Duodenal mucosa (tissue), 2 donors: ENCODE results near the gene TEX26.

ENCODE experiments used
- H3K27ac ChIP-seq: one replicate; pipeline ENCODE4 v1.7.0; 2013; ENCODE audit warnings: low read depth, low read length
- H3K27me3 ChIP-seq, 2 donors: one replicate each; pipeline ENCODE4 v1.7.0; 2013; ENCODE audit warnings: low read length in 2 of 2, control low read depth in 1 of 2; ENCODE audit not compliant: insufficient read depth in 2 of 2, control insufficient read depth in 1 of 2
- H3K36me3 ChIP-seq, 2 donors: one replicate each; pipeline ENCODE4 v1.7.0; 2013; ENCODE audit warnings: low read length in 2 of 2, control low read depth in 1 of 2; ENCODE audit not compliant: insufficient read depth in 2 of 2, control insufficient read depth in 1 of 2
- H3K4me1 ChIP-seq, 2 donors: one replicate each; pipeline ENCODE4 v1.7.0; 2013; ENCODE audit warnings: low read length in 2 of 2, control low read depth in 1 of 2; ENCODE audit not compliant: insufficient read depth in 2 of 2, control insufficient read depth in 1 of 2
- H3K4me3 ChIP-seq, 2 donors: one replicate each; pipeline ENCODE4 v1.7.0; 2013; ENCODE audit warnings: low read length in 2 of 2, low read depth in 1 of 2
- H3K9ac ChIP-seq, 2 donors: one replicate each; pipeline ENCODE4 v1.7.0; 2013; ENCODE audit warnings: low read length in 2 of 2, low read depth in 1 of 2
- H3K9me3 ChIP-seq, 2 donors: one replicate each; pipeline ENCODE4 v1.7.0; 2013; ENCODE audit warnings: low read length in 2 of 2, control low read depth in 1 of 2; ENCODE audit not compliant: control insufficient read depth in 1 of 2

The TEX26 gene

DNA sequence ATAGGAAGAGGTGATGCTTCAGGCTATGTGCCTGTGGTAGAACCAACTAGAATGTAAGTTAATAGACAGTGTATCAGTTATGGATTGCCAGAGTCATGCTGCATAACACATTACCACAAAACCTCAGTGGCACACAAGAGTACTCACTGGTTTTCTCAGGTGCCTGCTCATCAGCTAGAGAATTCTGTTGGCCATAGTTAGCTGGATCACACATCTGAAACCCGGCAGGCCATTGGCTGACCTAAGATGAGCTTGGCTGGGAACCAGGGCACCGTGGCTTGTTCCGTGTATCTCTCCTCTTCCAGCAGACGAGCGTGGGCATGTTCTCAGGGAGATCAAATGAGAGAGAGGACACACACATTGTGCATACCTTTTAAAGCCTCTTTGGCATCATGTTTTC is 76.7 kb downstream of the TEX26 start:
- H3K36me3 ChIP-seq = no peaks in the 10 kb centered on the region
- H3K9me3 ChIP-seq = no peaks in the 10 kb centered on the region
- H3K9ac ChIP-seq = no peak overlapping the region
- H3K4me3 ChIP-seq = no peak overlapping the region
- no peak overlapping the region for H3K27ac ChIP-seq
- H3K4me1 ChIP-seq = no peaks in the 10 kb centered on the region
- no peaks in the 10 kb centered on the region for H3K27me3 ChIP-seq

DNA sequence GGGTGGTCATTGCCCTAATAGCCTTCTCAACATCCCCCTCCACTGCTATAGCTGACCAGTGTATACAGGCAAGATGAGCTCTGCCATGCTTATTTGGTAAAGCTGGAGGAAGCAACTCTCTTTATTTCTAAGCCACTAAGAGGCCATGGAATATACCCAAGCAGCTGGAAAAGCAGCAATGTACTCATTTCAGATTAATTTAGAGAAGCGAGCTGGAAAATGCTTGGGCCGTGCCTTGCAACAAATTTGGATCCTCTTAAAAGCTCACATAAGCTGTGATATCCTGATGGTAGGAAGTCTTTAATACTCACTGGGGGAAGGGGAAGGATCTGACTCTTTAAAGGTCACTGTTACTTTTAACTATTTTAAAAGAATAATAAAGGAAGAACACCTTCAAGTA is 77.8 kb downstream of the TEX26 start:
- Histone ChIP-seq H3K27ac (no peak overlapping the region), H3K9ac (no peak overlapping the region)

DNA sequence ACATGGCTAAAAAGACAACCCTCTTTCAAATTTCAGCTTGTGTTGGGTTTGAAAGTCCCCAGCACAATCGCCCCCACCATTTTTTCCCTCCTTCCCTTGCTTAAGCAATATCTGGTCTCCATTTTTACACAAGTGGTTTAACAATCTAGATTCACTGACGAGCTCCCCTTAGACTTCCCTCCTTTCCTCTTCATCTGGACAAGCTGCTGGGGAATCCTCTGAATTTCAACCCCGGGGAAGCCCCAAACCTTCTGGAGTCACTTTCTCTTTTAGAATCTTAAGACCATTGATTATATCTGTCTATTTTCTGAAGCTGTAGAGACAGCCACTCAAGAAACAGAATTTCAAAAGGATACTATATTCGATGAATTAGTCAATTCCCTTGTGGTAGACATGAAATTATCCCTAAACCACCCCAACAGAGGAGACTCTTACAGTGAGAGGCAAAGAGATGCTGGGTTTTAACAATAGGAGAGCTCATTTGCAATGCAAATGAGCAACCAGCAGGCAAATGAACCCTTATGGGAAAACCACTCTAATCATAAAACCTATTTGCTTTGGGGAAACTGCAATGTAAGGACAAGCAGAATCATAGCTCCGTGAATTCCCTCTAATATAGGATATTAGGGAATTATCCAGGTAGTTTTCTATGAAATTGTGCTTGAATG is 78.9 kb downstream of the TEX26 start:
- Histone ChIP-seq H3K27ac (no peak overlapping the region), H3K9ac (no peak overlapping the region), H3K4me3 (no peak overlapping the region), H3K9me3 (no peaks in the 10 kb centered on the region), H3K36me3 (no peaks in the 10 kb centered on the region), H3K4me1 (no peaks in the 10 kb centered on the region), H3K27me3 (no peaks in the 10 kb centered on the region)

More for the DNA sequence above, 77.8 kb downstream of the TEX26 start:
- H3K36me3 ChIP-seq = no peaks in the 10 kb centered on the region
- no peaks in the 10 kb centered on the region for H3K9me3 ChIP-seq
- H3K27me3 ChIP-seq = no peaks in the 10 kb centered on the region
- no peaks in the 10 kb centered on the region for H3K4me1 ChIP-seq
- H3K4me3 ChIP-seq = no peak overlapping the region

DNA sequence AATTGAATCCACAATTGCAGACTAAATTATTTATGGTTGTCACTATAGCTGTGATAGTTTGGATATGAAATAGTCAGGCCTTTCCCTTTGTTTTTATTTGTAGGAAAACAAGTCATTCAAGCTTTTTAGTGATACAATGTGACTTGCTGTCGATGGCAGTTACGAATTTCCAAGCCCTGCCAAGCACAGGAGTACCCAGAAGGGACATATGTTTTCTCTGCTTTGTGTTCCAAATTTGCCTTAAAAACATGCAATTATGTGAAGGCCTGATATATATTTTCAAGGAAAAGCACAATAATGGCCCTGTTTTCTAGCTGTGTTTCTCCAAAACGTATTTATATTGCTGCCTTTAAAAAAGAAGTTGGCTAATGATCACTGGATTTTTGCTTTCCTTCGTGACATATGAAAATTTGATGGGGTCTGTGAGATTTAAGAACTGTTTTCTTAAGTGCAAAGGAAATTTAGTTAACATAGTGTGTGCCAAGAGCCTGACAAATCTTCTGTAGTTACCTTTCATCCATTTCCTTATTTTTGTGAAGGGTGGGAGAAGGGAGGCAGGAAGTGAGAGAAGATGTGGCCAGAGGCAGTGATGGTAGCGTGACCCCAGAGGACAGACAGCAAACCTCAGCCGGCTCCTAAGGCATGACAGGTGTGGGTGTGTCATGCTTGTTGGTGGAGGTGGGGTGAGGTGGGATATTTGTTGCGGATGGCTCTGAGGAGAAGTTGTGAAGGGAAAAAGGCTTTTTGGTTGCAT is 79.6 kb downstream of the TEX26 start:
- Histone ChIP-seq H3K9ac (no peak overlapping the region), H3K9me3 (no peaks in the 10 kb centered on the region), H3K4me3 (no peak overlapping the region), H3K4me1 (no peaks in the 10 kb centered on the region), H3K36me3 (no peaks in the 10 kb centered on the region), H3K27ac (no peak overlapping the region), H3K27me3 (no peaks in the 10 kb centered on the region)

DNA sequence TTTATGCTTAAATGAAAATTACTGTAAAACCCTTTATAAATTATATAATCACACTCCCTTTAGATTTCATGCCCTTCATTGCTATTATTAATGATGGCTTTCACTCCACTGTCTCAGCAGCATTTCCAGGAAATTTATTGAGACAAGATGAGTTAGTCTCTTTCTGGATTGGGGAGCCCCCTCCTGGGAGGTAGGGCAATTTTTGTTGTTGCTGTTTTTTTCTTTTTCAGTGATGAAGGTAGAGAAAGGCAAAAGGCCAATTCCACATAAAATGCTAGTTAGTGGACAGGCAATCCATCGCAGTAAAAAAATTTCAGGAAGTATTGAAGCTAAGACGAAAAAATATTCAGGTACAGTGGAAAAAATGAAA is 80.2 kb downstream of the TEX26 start:
- no peaks in the 10 kb centered on the region for H3K9me3 ChIP-seq
- no peak overlapping the region for H3K9ac ChIP-seq
- H3K27me3 ChIP-seq = no peaks in the 10 kb centered on the region
- no peak overlapping the region for H3K27ac ChIP-seq
- no peaks in the 10 kb centered on the region for H3K36me3 ChIP-seq
- no peaks in the 10 kb centered on the region for H3K4me1 ChIP-seq
- H3K4me3 ChIP-seq = no peak overlapping the region

DNA sequence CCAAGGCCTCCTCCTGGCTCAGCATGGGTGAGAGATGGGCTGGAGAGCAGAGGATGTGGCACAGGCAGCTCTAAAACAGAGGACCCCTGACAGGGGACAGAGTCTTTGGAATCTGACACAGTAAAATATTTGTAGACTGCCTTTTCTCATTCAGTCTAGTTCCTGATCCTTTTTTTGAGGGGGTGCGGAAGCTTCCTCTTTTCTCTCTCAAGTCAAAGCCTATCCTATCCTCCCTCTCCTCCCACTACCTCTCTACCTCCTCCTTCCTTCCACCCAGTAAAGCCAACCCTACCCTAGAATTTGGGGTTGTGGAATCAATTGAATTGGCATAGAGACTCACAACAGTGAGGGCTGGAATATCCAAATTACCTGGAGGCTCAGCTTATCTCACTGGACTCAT is 82.0 kb downstream of the TEX26 start:
- H3K27ac ChIP-seq = no peak overlapping the region
- no peaks in the 10 kb centered on the region for H3K4me1 ChIP-seq
- H3K4me3 ChIP-seq = no peak overlapping the region
- no peaks in the 10 kb centered on the region for H3K36me3 ChIP-seq
- H3K9me3 ChIP-seq = no peaks in the 10 kb centered on the region
- H3K27me3 ChIP-seq = no peaks in the 10 kb centered on the region
- H3K9ac ChIP-seq = no peak overlapping the region

DNA sequence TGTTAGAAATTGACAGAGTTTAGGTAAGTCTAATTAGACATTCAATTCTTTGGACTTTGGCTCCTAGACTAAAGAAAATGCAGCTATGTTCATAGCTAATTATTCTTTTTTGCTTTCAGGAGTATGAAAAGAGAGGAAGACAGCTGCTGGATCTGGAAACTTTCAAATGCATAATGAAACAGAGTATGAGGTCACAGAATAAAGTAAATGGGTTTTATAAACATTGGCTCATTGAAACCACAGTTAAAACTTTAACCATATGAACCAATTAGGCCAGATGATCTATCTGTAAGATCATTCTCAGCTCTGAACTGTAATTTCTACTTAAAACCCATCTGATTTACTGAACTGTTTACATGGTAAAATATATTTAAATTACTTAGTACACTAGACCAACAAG is 82.7 kb downstream of the TEX26 start:
- no peak overlapping the region for H3K27ac ChIP-seq
- no peaks in the 10 kb centered on the region for H3K9me3 ChIP-seq
- H3K27me3 ChIP-seq = no peaks in the 10 kb centered on the region
- H3K4me3 ChIP-seq = no peak overlapping the region
- H3K4me1 ChIP-seq = no peaks in the 10 kb centered on the region
- H3K9ac ChIP-seq = no peak overlapping the region
- H3K36me3 ChIP-seq = no peaks in the 10 kb centered on the region

DNA sequence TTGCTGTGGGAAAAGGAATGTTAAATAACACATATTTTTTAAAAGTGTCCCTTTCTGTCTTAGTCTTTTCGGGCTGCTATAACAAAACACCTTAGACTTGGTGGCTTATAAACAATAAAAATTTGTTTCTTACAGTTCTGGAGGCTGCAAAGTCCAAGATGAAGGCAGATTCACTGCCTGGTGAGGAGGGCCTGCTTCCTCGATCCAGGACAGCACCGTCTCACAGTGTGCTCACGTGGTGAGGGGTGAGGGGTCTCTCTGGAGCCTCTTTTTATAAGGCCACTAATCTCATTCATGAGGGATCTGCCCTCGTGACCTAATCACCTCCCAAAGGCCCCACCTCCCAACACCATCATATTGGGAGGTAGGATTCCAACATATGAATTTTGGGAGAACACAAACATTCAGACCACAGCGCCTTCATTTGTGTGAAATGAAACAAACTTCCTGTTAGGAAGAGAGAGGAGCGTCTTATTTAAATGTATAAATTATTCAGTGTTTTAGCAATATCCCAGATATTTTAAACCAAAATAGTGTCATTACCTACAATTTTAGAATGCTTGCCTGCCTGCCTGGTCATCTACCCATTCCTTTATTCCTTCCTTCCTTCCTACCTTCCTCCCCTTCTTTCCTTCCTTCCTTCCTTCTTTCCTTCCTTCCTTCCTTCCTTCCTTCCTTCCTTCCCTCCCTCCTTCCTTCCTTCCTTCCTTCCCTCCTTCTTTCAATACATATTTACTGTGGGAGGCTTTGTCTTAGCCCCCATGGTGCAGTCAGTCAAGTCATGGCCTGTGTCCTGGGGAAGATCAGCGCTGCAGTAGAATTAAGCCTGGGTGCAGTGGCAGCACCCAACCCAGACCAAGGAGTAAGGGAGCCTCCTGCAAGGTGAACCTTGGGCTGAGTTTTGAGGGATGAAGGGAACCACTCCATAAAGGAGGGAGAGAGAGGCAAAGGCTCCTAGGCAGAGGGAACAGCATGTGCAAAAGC is 84.2 kb downstream of the TEX26 start:
- H3K9ac ChIP-seq = no peak overlapping the region
- no peaks in the 10 kb centered on the region for H3K4me1 ChIP-seq
- no peak overlapping the region for H3K4me3 ChIP-seq
- no peaks in the 10 kb centered on the region for H3K36me3 ChIP-seq
- no peak overlapping the region for H3K27ac ChIP-seq
- H3K9me3 ChIP-seq = no peaks in the 10 kb centered on the region
- H3K27me3 ChIP-seq = no peaks in the 10 kb centered on the region

DNA sequence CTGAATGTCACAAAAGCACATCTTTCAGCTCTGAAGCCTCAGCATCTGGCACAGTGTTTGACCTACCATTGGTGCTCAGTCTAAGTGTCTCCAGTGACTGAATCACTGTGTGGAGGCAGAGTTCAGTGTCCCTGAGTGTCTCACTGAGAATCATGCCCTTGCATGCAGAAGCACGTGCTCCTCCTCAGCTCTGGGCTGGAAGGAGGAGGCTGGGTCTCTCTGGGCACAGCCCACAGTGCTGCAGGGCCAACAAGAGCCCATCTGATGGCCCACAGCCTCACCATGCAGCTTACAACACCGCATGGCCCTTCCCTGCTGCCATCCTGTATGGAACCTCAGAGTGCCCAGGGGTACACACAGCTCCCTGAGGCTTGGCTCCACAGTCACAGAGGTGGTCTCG is 86.1 kb downstream of the TEX26 start:
- H3K36me3 ChIP-seq = no peaks in the 10 kb centered on the region
- H3K9ac ChIP-seq = no peak overlapping the region
- H3K27me3 ChIP-seq = peaks cover 3 to 8% of the 10 kb centered on the region in 2 donors
- no peak overlapping the region for H3K4me3 ChIP-seq
- no peaks in the 10 kb centered on the region for H3K4me1 ChIP-seq
- H3K9me3 ChIP-seq = no peaks in the 10 kb centered on the region
- no peak overlapping the region for H3K27ac ChIP-seq

DNA sequence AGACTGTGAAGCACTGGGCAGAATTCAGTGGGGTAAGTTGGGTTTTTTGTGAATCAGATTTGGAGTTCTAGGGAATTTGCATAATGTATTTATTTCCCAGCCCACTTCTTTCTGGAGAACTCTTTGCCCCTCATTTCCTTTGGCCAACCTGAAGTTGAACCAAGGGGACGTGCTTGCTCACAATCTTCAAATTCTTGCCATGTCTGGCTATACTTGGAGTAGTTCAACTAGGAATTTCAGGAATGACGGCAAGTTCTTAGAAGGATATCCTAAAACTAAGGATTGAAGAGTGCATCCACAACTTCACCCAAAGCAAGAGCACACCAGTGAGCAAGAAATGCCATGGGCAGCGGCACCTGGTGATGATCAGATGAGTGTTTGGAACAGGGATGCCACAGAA is 88.5 kb downstream of the TEX26 start:
- H3K27ac ChIP-seq = no peak overlapping the region
- peaks cover 3 to 8% of the 10 kb centered on the region in 2 donors for H3K27me3 ChIP-seq
- H3K4me3 ChIP-seq = no peak overlapping the region
- H3K4me1 ChIP-seq = no peaks in the 10 kb centered on the region
- H3K9me3 ChIP-seq = no peaks in the 10 kb centered on the region
- no peaks in the 10 kb centered on the region for H3K36me3 ChIP-seq
- no peak overlapping the region for H3K9ac ChIP-seq
